Inferior parietal cortex (tissue), 1 donor: ENCODE results near the gene COL16A1.

Experiments
- DNase-seq: peaks from one replicate; pipeline ENCODE4 v3.0.0-alpha.2; 2016; ENCODE audit errors: extremely low spot score

The COL16A1 gene

DNA sequence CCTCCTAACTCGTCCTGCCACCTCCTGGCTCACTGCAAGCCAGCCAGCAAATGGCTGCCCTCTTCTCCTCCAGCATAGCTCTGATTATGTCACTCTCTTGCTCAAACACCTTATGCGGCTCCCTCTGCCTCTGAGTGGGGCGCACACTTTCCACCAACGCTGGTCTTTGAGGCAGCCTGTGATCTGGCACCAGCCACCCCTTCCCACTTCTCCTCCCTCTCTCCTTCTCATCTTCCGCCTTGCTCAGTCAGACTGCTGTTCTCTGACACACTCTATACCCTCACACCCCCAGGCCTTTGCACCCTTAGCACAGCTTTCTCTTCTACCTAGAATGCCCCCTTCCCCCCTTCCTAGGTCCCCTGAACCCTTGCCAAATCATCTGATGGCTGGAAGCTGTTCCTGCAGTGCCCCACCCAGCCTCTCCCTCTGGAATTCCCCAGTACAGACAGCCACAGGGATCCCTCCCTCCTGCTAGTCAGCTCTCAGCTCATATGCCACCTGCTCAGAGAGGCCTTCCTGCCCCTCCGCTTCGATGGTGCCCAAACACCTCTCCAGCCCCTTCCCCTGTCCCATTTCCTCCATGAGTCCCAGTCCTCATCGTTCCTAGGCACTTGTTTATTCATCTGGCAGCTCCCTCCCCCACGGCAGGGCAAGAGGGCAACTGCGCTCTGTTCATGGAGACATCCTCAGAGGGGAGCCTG is 37.4 kb downstream of the COL16A1 start:
- DNase-seq, result no peak

DNA sequence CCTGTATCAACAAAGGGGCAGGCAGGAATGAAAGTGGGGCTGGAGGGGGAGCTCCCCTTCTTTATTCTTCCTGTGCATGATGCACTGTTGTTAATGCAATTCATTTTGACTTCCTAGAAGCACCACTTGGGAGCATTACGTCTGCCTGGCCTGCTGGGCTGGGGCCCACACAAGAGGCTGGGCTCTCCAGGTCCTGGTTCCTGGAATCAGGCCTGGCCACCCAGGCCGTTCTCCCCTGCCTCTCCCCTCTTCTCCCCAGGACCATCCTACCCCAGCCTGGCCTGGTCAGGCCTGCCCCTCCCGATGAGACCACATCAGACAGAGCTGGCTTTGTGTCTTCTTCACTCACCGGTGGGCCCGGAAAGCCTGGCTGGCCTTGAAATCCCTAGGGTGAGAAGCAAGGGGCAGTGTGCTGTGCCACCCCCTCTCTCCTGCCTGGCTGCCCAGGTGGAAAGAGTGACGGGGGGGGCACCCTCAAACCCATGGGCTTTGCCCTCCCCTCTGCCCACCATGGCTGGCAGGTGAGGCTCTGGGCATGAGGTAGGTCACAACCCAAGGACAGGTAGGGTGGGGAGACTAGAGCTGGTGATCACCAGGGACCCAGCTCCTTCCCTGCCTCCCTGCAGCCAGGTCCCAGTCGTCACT is 38.5 kb downstream of the COL16A1 start:
- DNase-seq, result no peak

DNA sequence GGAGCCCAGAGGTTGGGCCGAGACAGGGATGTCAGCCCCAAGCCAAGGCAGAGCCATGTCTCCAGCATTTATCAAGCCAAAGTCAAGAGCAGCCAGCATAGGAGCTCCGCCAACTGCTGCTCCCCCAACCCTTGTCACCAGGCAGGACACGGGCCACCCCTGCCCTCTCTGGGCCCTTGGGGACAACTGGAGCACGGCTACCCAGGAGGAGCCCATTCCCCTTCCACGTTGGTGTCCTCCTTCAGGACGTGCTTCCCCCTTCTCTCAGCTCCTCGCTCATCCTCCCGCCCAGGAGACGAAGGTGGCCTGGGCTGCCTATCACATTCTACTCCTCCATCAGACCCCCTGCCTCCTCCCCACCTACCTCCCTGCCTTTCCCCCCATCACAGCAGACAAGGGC is 39.3 kb downstream of the COL16A1 start:
- DNase-seq, result no peak

DNA sequence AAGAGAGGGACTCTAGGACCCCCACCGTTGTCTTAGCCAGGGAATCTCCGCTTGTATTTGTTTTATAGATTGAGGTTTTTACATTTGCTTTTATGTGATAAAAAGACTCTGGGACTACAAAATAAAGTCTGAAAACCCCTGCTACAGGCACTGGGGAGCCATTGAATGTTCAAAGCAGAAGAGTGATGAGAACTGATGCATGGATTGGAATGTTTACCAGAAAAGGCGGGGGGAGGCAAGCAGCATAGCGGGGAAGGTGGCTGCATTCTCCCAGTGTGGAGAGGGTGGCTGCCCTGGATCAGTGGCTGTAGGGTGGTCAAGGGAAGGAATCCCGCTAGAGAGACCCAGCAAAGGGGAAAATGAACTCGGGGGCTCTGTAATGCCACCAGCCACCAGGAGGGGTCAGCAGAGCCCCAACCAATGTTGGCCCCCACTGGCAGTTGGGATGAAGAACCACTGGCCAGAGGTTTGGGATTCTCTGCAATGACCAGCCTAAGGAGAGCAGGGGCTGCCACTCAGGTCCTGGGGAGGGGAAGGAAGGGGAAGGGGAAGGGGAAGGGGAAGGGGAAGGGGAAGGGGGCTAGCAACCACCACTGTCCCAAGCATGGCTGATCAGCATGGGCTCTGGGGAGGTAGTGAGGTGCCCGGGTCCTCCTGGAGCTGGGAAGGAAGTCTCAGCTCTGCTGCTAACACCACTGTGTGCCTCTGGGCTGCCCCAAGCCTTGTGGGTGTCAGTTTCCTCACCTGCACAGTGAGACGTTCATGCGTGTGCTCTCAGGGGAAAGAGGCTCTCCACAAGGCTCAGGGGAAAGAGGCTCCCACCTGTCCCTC is 40.0 kb downstream of the COL16A1 start:
- DNase-seq, result peak; percentile 70

DNA sequence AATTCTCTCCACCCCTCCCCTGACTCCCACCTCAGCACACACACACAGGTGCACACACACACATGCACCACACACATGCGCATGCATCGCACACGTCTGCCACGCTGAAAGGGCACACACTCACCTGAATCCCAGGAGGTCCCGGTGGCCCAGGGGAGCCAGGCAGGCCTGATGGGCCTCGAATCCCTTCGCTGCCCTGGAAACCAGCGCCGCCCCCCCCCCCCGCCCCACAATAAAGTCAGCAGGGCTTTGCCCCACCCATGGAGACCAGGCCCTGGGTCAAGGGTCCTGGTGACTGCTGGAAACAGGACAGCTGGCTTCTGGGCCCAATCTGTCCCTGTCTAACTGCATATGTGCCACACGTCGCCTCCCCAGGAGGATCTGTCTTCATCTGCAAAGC is 41.4 kb downstream of the COL16A1 start:
- DNase-seq, result no peak

DNA sequence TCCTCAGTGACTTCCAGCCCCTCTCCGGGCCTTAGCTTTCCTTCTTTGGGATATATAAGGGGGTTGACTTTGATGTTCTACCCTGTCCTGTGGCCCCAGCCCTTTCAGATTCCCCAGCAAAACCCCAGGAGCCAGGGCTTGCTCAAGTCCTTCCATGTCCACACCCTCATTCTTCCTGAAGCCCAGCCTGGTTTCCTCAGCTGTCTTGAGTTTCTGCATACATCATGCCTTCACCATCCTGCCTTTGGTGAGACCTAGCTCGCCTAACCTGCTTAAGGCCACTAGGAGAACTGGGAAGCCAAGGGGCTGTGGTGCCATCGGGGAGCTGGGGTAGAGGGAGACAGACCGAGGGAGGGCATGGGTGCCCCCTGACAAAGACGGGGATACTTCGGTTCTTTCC is 42.0 kb downstream of the COL16A1 start:
- no peak for DNase-seq

DNA sequence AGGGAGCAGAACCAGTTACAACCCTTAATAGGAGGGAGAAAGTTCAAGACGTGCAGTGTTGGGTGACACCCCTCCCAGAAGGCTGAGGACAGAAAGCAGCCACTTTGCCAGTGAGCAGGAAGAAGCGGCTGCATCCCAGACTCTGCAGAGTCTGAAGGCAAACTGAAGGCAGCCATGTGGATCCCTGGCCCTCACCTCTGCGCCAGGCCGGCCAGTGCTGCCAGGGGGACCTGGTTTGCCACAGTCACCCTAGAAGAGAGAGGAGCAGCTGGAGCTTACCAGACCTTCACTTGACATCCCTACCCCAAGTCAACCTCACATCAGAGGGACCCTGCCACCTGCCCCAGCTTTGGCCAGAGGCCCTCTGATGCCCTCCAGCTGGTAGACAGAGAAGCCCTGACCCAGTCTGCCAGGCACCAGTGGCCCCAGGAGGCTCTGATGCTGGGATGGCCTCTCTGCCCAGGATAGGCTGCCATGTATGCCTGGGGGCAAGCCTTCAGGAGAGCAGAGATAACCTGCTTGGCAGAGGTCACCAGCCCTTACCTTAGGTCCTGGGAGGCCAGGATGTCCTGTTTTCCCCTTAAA is 42.9 kb downstream of the COL16A1 start:
- no peak for DNase-seq

DNA sequence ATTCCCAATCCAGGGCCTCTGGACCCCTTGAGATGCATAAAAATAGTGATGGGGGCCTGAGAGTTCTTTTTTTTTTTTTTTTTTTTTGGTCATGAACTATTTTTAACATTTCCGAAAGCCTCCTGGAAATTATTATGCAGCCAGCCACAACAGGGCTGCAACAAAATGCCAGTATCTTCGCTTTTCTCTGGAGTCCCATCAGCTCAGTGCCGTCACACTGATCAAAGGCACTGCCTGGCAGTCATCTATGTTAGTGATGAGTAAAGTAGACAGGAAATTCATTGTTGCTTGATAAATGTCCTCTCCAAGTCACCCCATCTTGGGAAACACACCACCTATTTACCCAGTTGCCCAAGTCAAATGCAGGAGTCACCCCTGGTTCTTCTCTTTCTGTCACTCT is 43.9 kb downstream of the COL16A1 start:
- no peak for DNase-seq

DNA sequence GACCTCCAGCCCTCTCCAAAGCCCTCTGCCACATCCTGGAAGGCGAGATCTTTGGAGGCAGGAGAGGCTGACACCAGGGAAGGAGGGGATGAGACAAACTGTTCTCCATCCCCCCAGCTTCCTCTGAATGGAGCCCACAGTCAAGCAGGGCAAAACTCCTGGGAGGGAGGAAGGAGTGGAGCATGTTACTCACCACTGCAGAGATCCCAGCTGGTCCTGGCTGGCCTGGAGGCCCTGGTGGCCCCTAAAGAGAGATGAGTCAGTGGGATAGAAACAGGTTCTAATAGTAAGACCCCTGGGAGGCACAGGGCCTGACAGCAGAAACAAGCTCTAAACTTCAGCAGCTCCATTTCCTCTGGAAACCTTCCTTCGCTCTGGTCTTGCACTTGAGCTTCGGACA is 45.1 kb downstream of the COL16A1 start:
- DNase-seq, result no peak

DNA sequence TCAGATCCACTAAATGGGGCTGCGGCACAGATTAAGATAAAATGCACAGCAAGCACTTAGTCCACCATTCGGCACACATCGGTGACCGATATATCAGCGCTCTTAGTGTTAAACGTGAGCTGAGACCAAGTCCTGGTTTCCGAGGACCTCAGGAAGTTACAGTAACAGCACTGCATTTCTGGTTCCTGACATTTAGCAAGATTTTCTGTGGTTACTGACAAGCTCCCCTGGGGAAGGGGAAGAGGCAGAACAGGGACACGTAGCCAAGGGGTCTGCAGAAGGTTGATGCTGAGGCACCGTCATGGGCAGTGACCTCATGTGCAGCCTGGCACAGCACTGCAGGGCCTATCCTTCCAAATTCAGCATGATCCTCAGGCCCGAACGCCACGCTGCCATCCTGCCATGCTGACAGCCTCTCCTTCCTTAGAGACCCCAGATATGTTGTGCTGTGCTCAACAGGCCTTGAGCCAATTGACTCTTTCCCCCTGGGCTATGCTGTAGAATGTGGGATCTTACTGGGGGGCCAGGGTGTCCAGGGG is 45.8 kb downstream of the COL16A1 start:
- no peak for DNase-seq

DNA sequence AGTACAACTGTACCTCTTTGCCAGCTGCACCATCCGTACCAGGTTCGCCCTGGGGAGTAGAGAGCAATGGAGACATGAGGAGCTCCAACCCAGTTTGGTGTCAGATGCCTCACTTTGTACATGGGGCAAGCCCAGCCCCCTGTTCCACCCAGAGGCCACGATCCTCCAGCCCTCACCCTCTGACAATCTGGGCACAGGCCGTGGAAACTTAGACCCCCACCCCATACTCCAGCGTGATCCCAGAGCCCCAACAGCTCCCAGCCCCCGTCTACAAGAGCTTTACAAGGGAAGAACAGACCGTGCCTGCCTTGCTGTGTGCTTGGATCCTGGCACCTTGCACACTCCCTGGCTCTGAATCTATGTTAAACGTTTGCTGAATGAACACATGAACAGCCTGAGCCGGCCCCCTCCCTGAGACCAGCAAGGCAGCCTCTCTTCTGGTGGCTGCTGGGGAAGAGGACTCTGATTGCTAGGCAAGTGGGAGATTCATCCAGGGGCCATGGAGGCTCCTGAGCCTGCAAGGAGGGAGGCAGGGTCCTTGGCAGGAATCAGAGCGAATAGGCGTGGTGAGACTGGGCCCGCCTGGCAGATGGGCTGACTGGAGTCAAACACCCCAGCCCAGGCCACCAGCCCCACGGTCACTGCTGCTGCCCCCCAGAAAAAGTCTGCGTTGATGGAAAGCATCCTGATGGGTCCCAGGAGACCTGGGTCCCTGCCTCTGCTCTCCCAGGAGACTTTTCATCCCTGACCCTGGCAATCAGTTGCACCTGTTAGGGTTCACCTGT is 46.6 kb downstream of the COL16A1 start:
- DNase-seq, result no peak

DNA sequence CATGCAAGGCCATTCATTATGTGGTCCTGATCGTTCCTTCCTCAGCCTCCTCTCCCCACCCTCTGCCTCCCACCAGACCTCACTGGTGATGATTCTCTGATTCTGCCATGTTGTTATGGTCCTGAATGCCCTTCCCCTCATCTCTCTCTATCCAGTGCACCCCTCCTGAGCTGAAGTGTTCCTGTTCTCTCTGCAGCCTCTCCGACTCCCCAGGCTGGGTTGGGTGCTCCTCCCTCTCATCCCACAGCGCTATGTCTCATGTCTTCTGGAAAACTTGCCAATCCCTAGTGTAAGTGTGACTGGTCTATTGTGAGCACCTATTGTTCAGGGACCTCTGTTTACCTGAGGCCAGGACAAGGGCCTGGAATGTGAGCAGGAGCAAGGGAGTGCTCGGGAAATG is 48.1 kb downstream of the COL16A1 start:
- DNase-seq, result no peak

DNA sequence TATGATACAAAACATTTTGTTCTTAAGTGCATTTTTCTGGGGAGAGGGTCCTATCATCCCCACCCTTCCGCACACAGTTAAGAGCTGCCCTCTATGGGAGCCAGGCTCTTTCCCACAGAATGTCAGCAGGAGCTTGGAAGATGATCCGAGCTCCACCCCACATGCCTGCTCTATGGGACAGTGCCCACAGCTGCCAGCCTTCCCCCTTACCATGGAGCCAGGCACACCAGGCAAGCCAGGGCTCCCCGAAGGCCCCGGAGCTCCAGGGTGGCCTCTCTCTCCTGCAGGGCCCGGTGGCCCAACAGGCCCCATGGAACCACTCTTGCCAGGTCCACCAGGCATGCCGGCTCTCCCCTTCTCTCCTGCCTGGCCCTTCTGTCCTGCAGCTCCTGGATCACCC is 48.7 kb downstream of the COL16A1 start:
- DNase-seq, result no peak

DNA sequence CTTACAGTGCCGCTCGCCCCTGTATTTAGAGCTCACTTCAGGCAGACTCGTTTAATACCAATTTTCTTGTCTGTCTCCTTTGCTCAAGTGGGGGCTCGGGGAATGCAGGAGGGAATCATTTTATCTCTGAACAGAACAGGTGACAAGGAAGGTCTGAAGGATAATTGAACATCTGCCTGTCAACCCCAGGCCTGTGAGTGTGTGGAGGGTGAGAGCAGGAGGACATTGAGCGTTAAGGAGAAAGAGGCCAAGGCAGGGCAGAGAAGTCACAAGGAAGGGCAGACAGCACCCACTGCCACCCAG is 49.4 kb downstream of the COL16A1 start:
- DNase-seq, result no peak

DNA sequence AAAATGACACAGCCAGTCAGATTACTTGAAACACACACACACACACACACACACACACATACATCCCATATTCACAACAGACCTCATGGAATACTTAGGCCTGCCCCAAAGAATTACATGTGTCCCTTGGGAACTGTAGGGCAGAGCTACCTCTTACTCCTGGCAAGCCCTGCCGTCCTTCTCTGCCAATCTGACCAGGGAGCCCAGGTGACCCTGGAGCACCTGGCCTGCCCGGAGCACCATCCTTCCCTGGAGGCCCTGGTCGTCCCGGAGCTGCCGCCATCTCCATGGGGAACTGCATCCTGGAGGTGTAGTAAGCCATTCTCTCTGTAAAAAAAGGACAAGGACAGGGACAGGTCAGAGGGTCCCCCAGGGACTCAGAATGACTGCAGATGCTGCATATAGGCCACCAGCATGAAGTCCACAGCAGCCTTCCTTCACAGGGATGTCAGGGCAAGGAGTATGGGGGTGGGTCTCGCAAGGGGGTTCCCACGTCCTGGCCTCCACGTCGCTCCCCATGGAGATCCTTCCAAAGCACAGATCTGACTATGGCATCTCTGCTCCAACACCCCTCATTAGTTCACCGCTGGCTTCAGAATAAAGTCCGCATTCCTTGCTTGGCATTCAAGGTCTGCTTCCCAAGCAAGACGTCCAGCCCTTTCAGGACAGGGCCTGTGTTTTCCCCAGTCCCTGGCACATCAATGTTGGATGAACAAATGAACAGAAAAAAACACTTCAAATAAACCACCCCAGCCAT is 49.9 kb downstream of the COL16A1 start:
- no peak for DNase-seq

DNA sequence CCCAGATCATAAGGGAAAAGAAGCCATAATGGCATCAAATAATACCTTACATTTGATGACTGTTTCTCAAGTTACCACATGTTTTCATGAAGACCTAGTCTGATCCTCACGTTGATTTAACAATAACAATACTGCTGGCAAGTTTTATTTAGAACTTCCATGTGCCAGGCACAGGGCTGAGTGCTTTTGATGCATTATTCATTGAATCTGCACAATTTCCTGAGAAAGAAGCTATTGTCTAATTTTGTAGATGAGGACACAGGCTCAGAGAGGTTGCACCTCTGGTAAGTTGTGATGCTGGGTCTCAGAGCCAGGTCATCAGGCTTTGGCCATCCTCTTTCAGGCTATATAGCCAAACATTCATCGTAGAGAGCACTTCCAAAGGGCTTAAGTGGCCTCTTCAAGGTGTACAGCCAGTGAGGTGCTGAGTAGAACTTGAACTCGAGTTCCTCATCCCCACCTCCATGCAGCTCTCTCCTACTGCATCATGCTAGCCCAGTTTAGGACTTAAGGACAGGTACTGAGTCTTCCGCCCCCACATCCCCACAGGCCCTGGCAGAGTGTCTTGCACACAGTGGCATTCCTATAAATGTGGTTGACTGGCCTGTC is 50.8 kb downstream of the COL16A1 start:
- DNase-seq, result no peak

DNA sequence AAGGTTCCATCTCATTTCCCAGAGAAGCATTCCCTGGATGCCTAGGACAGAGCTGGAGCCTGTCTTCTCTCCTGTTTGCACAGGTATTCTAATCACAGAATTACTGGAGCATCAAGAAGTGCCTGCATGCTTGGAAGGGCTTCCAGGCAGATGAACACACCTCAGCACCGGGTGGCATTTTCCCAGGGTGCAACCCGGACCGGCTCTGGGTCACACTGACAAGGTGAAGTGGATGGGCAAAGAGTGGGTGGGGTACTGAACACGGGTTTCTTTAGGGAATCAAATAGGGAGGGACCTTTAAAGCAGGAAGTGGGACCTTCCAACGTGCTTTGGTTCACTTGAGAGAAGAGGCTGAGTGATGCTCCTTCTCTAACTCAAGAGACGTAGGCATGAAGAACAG is 52.1 kb downstream of the COL16A1 start:
- DNase-seq, result no peak

DNA sequence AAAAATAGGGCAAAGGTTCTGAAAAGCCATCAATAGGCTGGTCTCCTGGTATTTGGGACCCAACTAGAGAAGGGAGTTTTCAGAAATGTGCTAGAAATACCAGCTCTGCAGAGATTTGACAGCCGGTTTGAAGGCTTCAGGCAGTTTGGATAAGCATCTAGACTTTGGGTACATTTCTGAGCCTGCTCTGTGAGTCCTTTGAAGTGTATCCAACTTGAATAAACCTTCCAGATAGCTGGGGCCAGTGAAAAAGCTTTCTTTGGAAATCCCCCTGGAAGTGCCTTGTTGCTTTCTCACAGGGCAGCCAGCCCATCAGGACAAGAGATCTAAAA is 52.8 kb downstream of the COL16A1 start:
- no peak for DNase-seq

DNA sequence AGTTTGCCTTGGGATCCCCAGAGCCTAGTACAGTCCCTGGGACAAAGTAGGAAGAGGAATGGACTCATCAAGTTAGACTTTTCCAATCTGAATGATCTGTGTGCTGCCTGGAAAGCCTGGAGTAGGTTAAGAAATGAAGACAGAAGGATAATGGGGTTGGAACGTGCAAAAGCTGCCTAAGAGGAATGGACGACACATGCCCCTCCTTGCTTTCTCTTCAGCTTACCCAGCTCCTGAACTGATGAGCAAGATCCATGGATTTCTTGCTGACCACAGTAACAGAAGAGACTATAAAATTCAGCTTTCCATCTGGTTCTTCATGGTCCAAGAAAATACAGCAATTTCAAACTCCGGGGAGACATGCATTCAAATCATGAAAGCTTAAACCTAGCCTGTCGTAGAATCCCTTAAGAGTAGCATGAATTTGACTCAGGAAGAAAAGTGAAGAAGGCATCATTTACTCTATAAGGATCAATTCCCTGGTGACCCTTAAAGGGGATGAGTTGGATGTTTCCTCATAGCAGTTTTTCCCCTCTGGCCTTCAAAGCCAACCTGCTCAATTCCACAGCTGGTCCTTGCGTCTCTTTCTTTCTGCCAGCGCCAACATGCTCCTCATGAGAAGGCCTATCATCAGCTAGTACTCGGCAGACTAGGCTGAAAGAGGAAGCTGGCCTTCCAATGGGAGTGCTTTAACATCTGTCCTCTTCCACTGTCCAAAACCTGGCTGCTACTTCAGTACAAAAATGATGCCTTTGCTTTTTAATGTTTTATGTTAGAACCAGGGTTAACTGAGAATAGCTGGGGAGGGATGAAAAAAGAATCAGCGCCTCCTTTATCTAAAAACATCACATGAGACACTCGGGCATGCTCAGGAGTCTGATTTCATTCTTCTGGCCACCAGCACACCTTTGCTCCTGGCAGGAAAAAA is 53.4 kb downstream of the COL16A1 start:
- DNase-seq, result no peak
